ENCODE measurements around the gene SLC41A1. TPM values are rescaled to one million over a fixed set of nuclear protein-coding genes. Genes with fewer than 3 reads are reported as not detected.
A peak's percentile ranks its signal among the peaks of the same experiment; 100 is the strongest.

Gene SLC41A1
- total and polyA plus RNA-seq, 9 of the 15 experiments (the other 6 are each of a cell fraction or from before 2014, with no cell fraction given), result 4.1 to 29.3 (median 11.4) TPM

DNA sequence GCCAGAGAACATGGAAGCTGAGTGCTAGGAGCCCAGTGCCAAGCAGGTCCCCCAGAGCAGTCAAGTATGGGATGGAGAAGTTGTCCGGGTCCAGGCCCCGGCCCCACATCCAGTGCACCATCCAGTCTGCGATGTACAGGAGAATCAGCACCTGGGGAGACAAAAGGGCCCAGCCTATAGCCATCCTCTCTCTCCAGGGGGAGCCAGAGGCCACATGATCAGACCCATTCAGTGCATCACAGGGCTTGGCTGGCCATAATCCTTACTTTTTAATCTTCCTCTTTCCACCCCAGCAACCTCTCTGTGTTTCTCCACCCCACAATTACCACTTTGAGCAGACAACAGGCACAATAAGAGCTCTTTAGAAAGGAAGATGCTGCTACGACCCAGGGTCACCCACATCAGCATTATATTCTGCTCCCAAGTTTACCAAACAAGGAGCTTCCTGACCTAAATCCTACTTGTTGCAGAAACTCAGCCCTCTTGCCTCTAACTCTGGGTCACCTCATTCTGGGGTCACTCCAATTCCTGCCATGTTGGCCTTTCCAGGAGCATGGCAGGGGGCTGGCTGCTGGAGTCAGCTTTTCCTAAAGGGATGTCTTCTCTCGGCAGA is 21.3 kb downstream of the SLC41A1 start (continued):
- TF ChIP-seq, protein P1, sequence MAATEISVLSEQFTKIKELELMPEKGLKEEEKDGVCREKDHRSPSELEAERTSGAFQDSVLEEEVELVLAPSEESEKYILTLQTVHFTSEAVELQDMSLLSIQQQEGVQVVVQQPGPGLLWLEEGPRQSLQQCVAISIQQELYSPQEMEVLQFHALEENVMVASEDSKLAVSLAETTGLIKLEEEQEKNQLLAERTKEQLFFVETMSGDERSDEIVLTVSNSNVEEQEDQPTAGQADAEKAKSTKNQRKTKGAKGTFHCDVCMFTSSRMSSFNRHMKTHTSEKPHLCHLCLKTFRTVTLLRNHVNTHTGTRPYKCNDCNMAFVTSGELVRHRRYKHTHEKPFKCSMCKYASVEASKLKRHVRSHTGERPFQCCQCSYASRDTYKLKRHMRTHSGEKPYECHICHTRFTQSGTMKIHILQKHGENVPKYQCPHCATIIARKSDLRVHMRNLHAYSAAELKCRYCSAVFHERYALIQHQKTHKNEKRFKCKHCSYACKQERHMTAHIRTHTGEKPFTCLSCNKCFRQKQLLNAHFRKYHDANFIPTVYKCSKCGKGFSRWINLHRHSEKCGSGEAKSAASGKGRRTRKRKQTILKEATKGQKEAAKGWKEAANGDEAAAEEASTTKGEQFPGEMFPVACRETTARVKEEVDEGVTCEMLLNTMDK (IDR thresholded peaks at IDR 0.05; ENCODE audit: borderline replicate concordance, insufficient read depth, low read depth, low read length, poor library complexity, severe bottlenecking), result peak; percentile 10
- TF ChIP-seq STAT5B (CRISPR knock-in tag; IDR thresholded peaks at IDR 0.05), result no peak
- TF ChIP-seq ETV1 (tag; conservative IDR thresholded peaks at IDR 0.05; ENCODE audit: low read depth), result no peak
- TF ChIP-seq PRMT5 (CRISPR knock-in tag; IDR thresholded peaks at IDR 0.05), result no peak
- no peak for TF ChIP-seq RBM22 (IDR thresholded peaks at IDR 0.05; ENCODE audit: low read depth, low read length, poor library complexity, severe bottlenecking)
- TF ChIP-seq ARNT (IDR thresholded peaks at IDR 0.05), result no peak
- TF ChIP-seq, protein P2, sequence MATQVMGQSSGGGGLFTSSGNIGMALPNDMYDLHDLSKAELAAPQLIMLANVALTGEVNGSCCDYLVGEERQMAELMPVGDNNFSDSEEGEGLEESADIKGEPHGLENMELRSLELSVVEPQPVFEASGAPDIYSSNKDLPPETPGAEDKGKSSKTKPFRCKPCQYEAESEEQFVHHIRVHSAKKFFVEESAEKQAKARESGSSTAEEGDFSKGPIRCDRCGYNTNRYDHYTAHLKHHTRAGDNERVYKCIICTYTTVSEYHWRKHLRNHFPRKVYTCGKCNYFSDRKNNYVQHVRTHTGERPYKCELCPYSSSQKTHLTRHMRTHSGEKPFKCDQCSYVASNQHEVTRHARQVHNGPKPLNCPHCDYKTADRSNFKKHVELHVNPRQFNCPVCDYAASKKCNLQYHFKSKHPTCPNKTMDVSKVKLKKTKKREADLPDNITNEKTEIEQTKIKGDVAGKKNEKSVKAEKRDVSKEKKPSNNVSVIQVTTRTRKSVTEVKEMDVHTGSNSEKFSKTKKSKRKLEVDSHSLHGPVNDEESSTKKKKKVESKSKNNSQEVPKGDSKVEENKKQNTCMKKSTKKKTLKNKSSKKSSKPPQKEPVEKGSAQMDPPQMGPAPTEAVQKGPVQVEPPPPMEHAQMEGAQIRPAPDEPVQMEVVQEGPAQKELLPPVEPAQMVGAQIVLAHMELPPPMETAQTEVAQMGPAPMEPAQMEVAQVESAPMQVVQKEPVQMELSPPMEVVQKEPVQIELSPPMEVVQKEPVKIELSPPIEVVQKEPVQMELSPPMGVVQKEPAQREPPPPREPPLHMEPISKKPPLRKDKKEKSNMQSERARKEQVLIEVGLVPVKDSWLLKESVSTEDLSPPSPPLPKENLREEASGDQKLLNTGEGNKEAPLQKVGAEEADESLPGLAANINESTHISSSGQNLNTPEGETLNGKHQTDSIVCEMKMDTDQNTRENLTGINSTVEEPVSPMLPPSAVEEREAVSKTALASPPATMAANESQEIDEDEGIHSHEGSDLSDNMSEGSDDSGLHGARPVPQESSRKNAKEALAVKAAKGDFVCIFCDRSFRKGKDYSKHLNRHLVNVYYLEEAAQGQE (IDR thresholded peaks at IDR 0.05; ENCODE audit: borderline replicate concordance), result peak; percentile 91
- TF ChIP-seq, protein P2 (CRISPR knock-in tag; IDR thresholded peaks at IDR 0.05; ENCODE audit: low read depth), result no peak
- no peak for TF ChIP-seq KLF6 (CRISPR knock-in tag; IDR thresholded peaks at IDR 0.05; ENCODE audit: borderline replicate concordance)
- TF ChIP-seq ETV5 (CRISPR knock-in tag; IDR thresholded peaks at IDR 0.05; ENCODE audit: low read depth), result peak; percentile 45; the same call in 1 of the 2 replicates
- TF ChIP-seq, protein P3, sequence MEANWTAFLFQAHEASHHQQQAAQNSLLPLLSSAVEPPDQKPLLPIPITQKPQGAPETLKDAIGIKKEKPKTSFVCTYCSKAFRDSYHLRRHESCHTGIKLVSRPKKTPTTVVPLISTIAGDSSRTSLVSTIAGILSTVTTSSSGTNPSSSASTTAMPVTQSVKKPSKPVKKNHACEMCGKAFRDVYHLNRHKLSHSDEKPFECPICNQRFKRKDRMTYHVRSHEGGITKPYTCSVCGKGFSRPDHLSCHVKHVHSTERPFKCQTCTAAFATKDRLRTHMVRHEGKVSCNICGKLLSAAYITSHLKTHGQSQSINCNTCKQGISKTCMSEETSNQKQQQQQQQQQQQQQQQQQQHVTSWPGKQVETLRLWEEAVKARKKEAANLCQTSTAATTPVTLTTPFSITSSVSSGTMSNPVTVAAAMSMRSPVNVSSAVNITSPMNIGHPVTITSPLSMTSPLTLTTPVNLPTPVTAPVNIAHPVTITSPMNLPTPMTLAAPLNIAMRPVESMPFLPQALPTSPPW (CRISPR knock-in tag; IDR thresholded peaks at IDR 0.05), result no peak
- TF ChIP-seq, protein P4, sequence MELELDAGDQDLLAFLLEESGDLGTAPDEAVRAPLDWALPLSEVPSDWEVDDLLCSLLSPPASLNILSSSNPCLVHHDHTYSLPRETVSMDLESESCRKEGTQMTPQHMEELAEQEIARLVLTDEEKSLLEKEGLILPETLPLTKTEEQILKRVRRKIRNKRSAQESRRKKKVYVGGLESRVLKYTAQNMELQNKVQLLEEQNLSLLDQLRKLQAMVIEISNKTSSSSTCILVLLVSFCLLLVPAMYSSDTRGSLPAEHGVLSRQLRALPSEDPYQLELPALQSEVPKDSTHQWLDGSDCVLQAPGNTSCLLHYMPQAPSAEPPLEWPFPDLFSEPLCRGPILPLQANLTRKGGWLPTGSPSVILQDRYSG (tag; conservative IDR thresholded peaks at IDR 0.05; ENCODE audit: low read depth), result no peak
- no peak for TF ChIP-seq KAT8 (IDR thresholded peaks at IDR 0.05; ENCODE audit: low read depth)
- no peak for TF ChIP-seq RBM15 (IDR thresholded peaks at IDR 0.05; ENCODE audit: insufficient read depth, low read length)
- no peak for TF ChIP-seq HLTF (IDR thresholded peaks at IDR 0.05)
- TF ChIP-seq SMAD3 (CRISPR knock-in tag; conservative IDR thresholded peaks at IDR 0.05), result 0 out of 2 replicates have a peak, but pooled peaks have one; percentile 51

Measured in K562 (cell line).